Left lung (tissue), 10 donors: ENCODE measurements around the gene BRD2. TPM values are rescaled to one million over a fixed set of nuclear protein-coding genes. Genes with fewer than 3 reads are reported as not detected.

Experiments
- ATAC-seq: fragments of 200-7000 bp; cut with Tn5 transposase; one replicate; pipeline ENCODE4 v1.9.1; 2020; ENCODE audit warnings: moderate library complexity
- DNase-seq, 4 donors: peaks; one replicate each; pipeline ENCODE4 v3.0.0-alpha.2; 2013 to 2020
- H3K27ac ChIP-seq, 2 donors: fragments of 200-600 bp; sonication (generic) in 1 of 2; one replicate each; pipeline versions ENCODE4 v1.5.0 to v1.8.0; 2020 to 2021
- H3K27me3 ChIP-seq, 2 donors: fragments of 200-600 bp; sonication (generic) in 1 of 2; one replicate each; pipeline versions ENCODE4 v1.5.0 to v1.8.0; 2020 to 2021
- H3K36me3 ChIP-seq, 2 donors: fragments of 200-600 bp; sonication (generic) in 1 of 2; one replicate each; pipeline versions ENCODE4 v1.5.0 to v1.8.0; 2020 to 2021
- H3K4me1 ChIP-seq, 2 donors: fragments of 200-600 bp; one replicate each; pipeline ENCODE4 v1.8.0; 2021
- H3K4me3 ChIP-seq, 2 donors: fragments of 200-600 bp; sonication (generic) in 1 of 2; one replicate each; pipeline versions ENCODE4 v1.5.0 to v1.8.0; 2020 to 2021; ENCODE audit warnings: mild to moderate bottlenecking in 1 of 2
- H3K9me3 ChIP-seq, 2 donors: fragments of 200-600 bp; sonication (generic) in 1 of 2; one replicate each; pipeline versions ENCODE4 v1.5.0 to v1.8.0; 2020 to 2021
- intact Hi-C, 2 donors: fragments of 100-400 bp; cut with DNase I; formaldehyde crosslinking; loops; one replicate each; pipeline versions ENCODE4 v1.11.2 to v1.14.2; 2022
- polyA plus RNA-seq, 6 donors: library from polyadenylated mRNA; unstranded; fragments of 120-200 nt; gene quantifications; one replicate each; pipeline ENCODE4 v1.2.1, GENCODE V29; 2013; ENCODE audit not compliant: insufficient read length in 6 of 6
- total RNA-seq, 2 donors: library from RNA; stranded (reverse); fragmentation: NEBNext Ultra II Directional; extraction: Animal tissue kit (Norgen Biotek cat#: 25700); gene quantifications; one replicate each; pipeline ENCODE4 v1.2.1, GENCODE V29; 2021
- TF ChIP-seq, protein P1 (sequence below), 2 donors: fragments of 200-600 bp; sonication (generic) in 1 of 2; IDR thresholded peaks; one replicate each; pipeline versions ENCODE4 v1.5.0 to v1.8.0; 2021; ENCODE audit warnings: antibody characterized with exemption in 2 of 2
- donor health status: DM: no; HTN: yes; CAD: no.
- donor health status: DM: no; HTN: no; CAD: no.

Gene BRD2
- total and polyA plus RNA-seq, 8 donors = 125 to 317 (median 297) TPM

DNA sequence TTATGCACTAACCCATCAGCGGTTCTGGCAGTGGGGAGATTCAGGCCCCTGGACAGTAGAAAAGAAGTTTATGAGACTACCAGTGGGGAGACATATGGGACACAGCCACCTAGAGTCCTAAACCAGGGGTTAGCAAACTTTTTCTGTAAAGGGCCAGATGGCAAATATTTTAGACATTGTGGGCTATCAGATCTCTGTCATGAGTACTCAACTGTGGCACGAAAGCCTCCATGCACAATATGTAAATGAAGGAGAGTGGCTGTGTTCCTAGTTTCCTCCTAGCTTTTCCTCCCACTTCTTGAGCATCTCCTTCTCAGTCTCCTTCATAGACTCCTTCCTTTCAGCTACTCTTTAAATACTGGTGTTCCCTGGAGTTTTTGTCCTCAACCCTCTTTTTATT is 12.2 kb upstream of the BRD2 start:
- intact Hi-C loops = no loop called here
- Histone ChIP-seq H3K27ac (no peak overlapping the region), H3K9me3 (no peaks in the 10 kb centered on the region), H3K36me3 (no peaks in the 10 kb centered on the region), H3K4me1 (peaks cover 0 to 29% of the 10 kb centered on the region in 2 donors), H3K27me3 (no peaks in the 10 kb centered on the region), H3K4me3 (no peak overlapping the region)
- TF ChIP-seq, protein P1, sequence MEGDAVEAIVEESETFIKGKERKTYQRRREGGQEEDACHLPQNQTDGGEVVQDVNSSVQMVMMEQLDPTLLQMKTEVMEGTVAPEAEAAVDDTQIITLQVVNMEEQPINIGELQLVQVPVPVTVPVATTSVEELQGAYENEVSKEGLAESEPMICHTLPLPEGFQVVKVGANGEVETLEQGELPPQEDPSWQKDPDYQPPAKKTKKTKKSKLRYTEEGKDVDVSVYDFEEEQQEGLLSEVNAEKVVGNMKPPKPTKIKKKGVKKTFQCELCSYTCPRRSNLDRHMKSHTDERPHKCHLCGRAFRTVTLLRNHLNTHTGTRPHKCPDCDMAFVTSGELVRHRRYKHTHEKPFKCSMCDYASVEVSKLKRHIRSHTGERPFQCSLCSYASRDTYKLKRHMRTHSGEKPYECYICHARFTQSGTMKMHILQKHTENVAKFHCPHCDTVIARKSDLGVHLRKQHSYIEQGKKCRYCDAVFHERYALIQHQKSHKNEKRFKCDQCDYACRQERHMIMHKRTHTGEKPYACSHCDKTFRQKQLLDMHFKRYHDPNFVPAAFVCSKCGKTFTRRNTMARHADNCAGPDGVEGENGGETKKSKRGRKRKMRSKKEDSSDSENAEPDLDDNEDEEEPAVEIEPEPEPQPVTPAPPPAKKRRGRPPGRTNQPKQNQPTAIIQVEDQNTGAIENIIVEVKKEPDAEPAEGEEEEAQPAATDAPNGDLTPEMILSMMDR (IDR thresholded peaks at IDR 0.05) = no peak
- no peak for DNase-seq
- ATAC-seq = no peak

DNA sequence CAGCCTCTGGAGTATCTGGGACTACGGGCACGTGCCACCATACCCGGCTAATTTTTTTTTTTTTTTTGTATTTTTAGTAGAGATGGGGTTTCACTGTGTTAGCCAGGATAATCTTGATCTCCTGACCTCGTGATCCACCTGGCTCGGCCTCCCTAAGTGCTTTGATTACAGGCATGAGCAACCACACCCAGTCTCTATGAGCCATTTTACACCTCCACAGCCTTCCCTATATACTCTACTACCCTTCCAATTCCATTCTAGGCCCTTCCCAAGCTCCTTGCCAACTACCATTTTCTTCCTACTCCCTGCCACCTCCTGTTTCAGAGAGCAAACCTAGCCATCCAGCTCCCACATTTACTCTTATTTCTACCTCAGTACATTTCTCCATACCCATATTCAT is 7.8 kb upstream of the BRD2 start:
- no peak for ATAC-seq
- Histone ChIP-seq H3K27ac (no peak overlapping the region), H3K9me3 (no peaks in the 10 kb centered on the region), H3K27me3 (no peaks in the 10 kb centered on the region), H3K4me1 (peaks cover 0 to 28% of the 10 kb centered on the region in 2 donors), H3K4me3 (no peak overlapping the region), H3K36me3 (no peaks in the 10 kb centered on the region)
- TF ChIP-seq, protein P1 (IDR thresholded peaks at IDR 0.05) = no peak
- intact Hi-C loops = no loop called here
- no peak for DNase-seq

DNA sequence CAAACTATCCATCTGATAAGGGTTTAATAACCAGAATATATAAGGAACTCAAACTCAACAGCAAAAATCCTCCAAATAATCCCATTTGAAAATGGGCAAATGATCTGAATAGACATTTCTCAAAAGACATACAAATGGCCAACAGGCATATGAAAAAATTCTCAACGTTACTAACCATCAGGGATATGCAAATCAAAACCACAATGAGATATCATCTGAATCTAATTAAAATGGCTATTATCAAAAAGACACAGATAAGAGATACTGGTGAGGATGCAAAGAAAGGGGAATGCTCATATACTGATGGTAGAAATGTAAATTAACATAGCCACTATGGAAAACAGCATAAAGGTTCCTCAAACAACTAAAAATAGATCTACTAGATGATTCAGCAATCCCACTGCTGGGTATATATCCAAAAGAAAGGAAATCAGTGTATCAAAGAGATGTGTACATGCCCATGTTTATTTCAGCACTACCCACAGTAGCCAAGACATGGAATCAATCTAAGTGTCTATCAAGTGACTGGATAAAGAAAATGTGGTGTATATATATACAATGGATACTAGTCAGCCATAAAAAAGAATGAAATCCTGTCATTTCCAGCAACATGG is 6.1 kb upstream of the BRD2 start:
- TF ChIP-seq, protein P1 (IDR thresholded peaks at IDR 0.05) = no peak
- no peak for ATAC-seq

DNA sequence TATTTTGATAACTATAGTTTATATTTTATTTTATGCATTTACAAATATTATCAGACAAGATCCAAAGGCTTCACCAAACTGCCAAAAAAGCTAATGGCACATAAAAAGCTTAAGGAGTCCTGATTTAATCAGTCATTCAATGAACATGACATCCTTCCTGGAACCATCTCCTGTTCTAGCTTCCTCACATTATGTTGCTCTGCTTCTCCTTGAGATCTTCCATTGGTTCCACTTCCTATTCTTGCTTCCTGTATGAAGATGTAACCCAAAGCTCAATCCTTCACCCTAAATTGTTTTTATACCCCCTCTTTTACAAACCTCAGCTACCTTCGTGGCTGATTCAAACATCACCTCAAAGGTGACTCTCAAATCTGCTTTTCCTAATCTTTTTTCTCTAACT is 4.5 kb upstream of the BRD2 start:
- Histone ChIP-seq H3K4me1 (peaks cover 10 to 52% of the 10 kb centered on the region in 2 donors), H3K27ac (peak overlapping the region in 1 of 2 donors; percentile 16), H3K27me3 (no peaks in the 10 kb centered on the region), H3K9me3 (no peaks in the 10 kb centered on the region), H3K4me3 (no peak overlapping the region), H3K36me3 (no peaks in the 10 kb centered on the region)
- DNase-seq (no peak), ATAC-seq (no peak)
- TF ChIP-seq, protein P1 (IDR thresholded peaks at IDR 0.05) = no peak
- intact Hi-C loops = no loop called here

More for the DNA sequence above, 6.1 kb upstream of the BRD2 start:
- H3K27ac ChIP-seq = no peak overlapping the region
- H3K4me1 ChIP-seq = peaks cover 9 to 45% of the 10 kb centered on the region in 2 donors
- H3K36me3 ChIP-seq = no peaks in the 10 kb centered on the region
- intact Hi-C loops = no loop called here
- DNase-seq = no peak
- H3K4me3 ChIP-seq = no peak overlapping the region
- H3K9me3 ChIP-seq = no peaks in the 10 kb centered on the region
- no peaks in the 10 kb centered on the region for H3K27me3 ChIP-seq

DNA sequence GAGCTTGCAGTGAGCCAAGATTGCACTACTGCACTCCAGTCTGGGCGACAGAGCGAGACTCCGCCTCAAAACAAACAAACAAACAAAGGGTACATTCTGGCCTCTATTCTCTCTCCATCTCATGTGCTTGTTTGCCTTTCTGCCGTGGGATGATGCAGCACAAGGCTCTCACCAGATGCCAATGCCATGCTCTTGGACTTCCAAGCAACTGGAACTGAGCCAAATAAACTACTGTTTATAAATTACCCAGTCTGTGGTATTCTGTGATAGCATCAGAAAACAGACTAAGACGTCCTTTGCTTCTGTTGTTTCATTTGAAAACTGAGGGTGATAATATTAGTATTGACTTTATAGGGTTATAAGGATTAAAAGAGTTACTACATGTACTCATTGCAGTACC is 3.6 kb upstream of the BRD2 start:
- no peak overlapping the region for H3K4me3 ChIP-seq
- no peaks in the 10 kb centered on the region for H3K27me3 ChIP-seq
- no peak for DNase-seq
- peaks cover 10 to 52% of the 10 kb centered on the region in 2 donors for H3K4me1 ChIP-seq
- H3K9me3 ChIP-seq = no peaks in the 10 kb centered on the region
- H3K27ac ChIP-seq = no peak overlapping the region
- TF ChIP-seq, protein P1 (IDR thresholded peaks at IDR 0.05) = no peak
- intact Hi-C loops = no loop called here
- ATAC-seq = no peak
- no peaks in the 10 kb centered on the region for H3K36me3 ChIP-seq
